Upper lobe of left lung (tissue), 6 donors: ENCODE measurements around the gene PKNOX2. TPM values are rescaled to one million over a fixed set of nuclear protein-coding genes. Genes with fewer than 3 reads are reported as not detected.
A peak's percentile ranks its signal among the peaks of the same experiment; 100 is the strongest.

Experiments used
- ATAC-seq, 2 donors: fragments of 200-7000 bp; cut with Tn5 transposase; one replicate each; pipeline ENCODE4 v1.9.1; 2022; ENCODE audit warnings: mild to moderate bottlenecking in 2 of 2, moderate library complexity in 2 of 2; ENCODE audit not compliant: low FRiP score in 2 of 2
- DNase-seq, 2 donors: peaks; one replicate each; pipeline ENCODE4 v3.0.0-alpha.2; 2019 to 2020
- H3K27ac ChIP-seq, 4 donors: fragments of 200-600 bp; sonication (generic); one replicate each; pipeline ENCODE4 v1.5.1; 2016 to 2019
- H3K27me3 ChIP-seq, 4 donors: fragments of 200-600 bp; sonication (generic); one replicate each; pipeline ENCODE4 v1.5.1; 2017 to 2019
- H3K36me3 ChIP-seq, 4 donors: fragments of 200-600 bp; sonication (generic); one replicate each; pipeline ENCODE4 v1.5.1; 2016 to 2019
- H3K4me1 ChIP-seq, 4 donors: fragments of 200-600 bp; sonication (generic); one replicate each; pipeline ENCODE4 v1.5.1; 2018 to 2019
- H3K4me3 ChIP-seq, 4 donors: fragments of 200-600 bp; sonication (generic); one replicate each; pipeline ENCODE4 v1.5.1; 2017 to 2019; ENCODE audit warnings: mild to moderate bottlenecking in 2 of 4, moderate library complexity in 1 of 4
- H3K9me3 ChIP-seq, 4 donors: fragments of 200-600 bp; sonication (generic); one replicate each; pipeline ENCODE4 v1.5.1; 2018 to 2019
- CTCF ChIP-seq, 6 experiments: fragments of 450-650 bp in 4 of 6; fragments of 200-600 bp in 2 of 6; sonication (generic) in 2 of 6; IDR thresholded peaks; one replicate each; pipeline ENCODE4 v1.5.1; 2016 to 2019; ENCODE audit warnings: antibody characterized with exemption in 6 of 6
- EP300 ChIP-seq, 4 donors: sonication (generic); formaldehyde crosslinking; IDR thresholded peaks; one replicate each; pipeline ENCODE4 v1.5.1; 2017; ENCODE audit warnings: antibody characterized with exemption in 4 of 4, control low read depth in 2 of 4
- POLR2A ChIP-seq, 4 donors: fragments of 450-650 bp; IDR thresholded peaks; one replicate each; pipeline ENCODE4 v1.5.1; 2016 to 2017; ENCODE audit warnings: antibody characterized with exemption in 4 of 4, mild to moderate bottlenecking in 2 of 4
- POLR2AphosphoS5 ChIP-seq, 2 donors: sonication (generic); formaldehyde crosslinking; IDR thresholded peaks; one replicate each; pipeline ENCODE4 v1.5.1; 2017; ENCODE audit warnings: antibody characterized with exemption in 2 of 2
- WGBS, 2 donors: methylation state at CpG; one replicate each; pipeline ENCODE4 v1.1.5; 2017 to 2018; 5-methylcytosine and 5-hydroxymethylcytosine counted together
- total RNA-seq, 6 donors: library from RNA; depleted of rRNA in 4 of 6; stranded (reverse); fragments of >200 nt in 4 of 6; gene quantifications; one replicate each; pipeline versions ENCODE4 v1.1.0 to v1.2.1, GENCODE V29; 2016 to 2021
- donor health status: DM: no; HTN: no; CAD: no; lungs with moderate emphysema.
- donor health status: DM: no; HTN: yes; CAD: no; lungs with severe emphysema.

The PKNOX2 gene
- total RNA-seq, 6 donors from 2014 or later, result 2.9 to 15.5 (median 8.4) TPM

- H3K9me3 ChIP-seq, result no peaks in the 10 kb centered on the region
- DNase-seq, result no peak
- no peaks in the 10 kb centered on the region for H3K4me1 ChIP-seq
- H3K27ac ChIP-seq, result peak overlapping the region in 1 of 4 donors; percentile 22
- no peaks in the 10 kb centered on the region for H3K36me3 ChIP-seq
- H3K4me3 ChIP-seq, result no peak overlapping the region
- no peak for TF ChIP-seq EP300 (IDR thresholded peaks at IDR 0.05)
- TF ChIP-seq POLR2A (IDR thresholded peaks at IDR 0.05), result no peak
- peak; percentile 64 to 87 for ATAC-seq
- 66 to 67% methylated on average over 12 of the region's 12 CpGs for WGBS, 2 donors
- H3K27me3 ChIP-seq, result no peaks in the 10 kb centered on the region
These were observed 293.3 kb downstream of the PKNOX2 start for GRCh38 chr11:125457814-125458343.

GRCh38 chr11:125460275-125460674 is 295.7 kb downstream of the PKNOX2 start:
- no peak for ATAC-seq
- whole genome bisulfite sequencing, 2 donors, result 80 to 86% methylated on average over 6 of the region's 6 CpGs
- Histone ChIP-seq H3K4me1 (no peaks in the 10 kb centered on the region), H3K27me3 (no peaks in the 10 kb centered on the region), H3K36me3 (no peaks in the 10 kb centered on the region), H3K9me3 (no peaks in the 10 kb centered on the region), H3K27ac (no peak overlapping the region), H3K4me3 (no peak overlapping the region)
- DNase-seq, result peak in 1 of 2 donors; percentile 35
- TF ChIP-seq POLR2AphosphoS5 (IDR thresholded peaks at IDR 0.05) (no peak), EP300 (IDR thresholded peaks at IDR 0.05) (no peak), CTCF (IDR thresholded peaks at IDR 0.05) (no peak), POLR2A (IDR thresholded peaks at IDR 0.05) (no peak)

- no peak for TF ChIP-seq CTCF (IDR thresholded peaks at IDR 0.05)
- TF ChIP-seq POLR2AphosphoS5 (IDR thresholded peaks at IDR 0.05), result peak in 1 of 2 donors; percentile 40
- Histone ChIP-seq H3K27me3 (no peaks in the 10 kb centered on the region), H3K36me3 (no peaks in the 10 kb centered on the region), H3K4me1 (no peaks in the 10 kb centered on the region), H3K27ac (peak overlapping the region in 2 of 4 donors; percentile 30 to 32), H3K9me3 (no peaks in the 10 kb centered on the region), H3K4me3 (no peak overlapping the region)
- WGBS, 2 donors, result 74% methylated on average over 5 of the region's 5 CpGs
- ATAC-seq (peak in 1 of 2 donors; percentile 40), DNase-seq (no peak)
These were observed 299.2 kb downstream of the PKNOX2 start for GRCh38 chr11:125463590-125464269.

GRCh38 chr11:125464270-125464662 is 299.7 kb downstream of the PKNOX2 start:
- H3K9me3 ChIP-seq, result no peaks in the 10 kb centered on the region
- no peaks in the 10 kb centered on the region for H3K4me1 ChIP-seq
- WGBS, 2 donors, result 70 to 84% methylated on average over 4 of the region's 4 CpGs
- ATAC-seq (no peak), DNase-seq (no peak)
- no peak for TF ChIP-seq POLR2A (IDR thresholded peaks at IDR 0.05)
- H3K27ac ChIP-seq, result peak overlapping the region in 1 of 4 donors; percentile 32
- H3K36me3 ChIP-seq, result no peaks in the 10 kb centered on the region
- H3K4me3 ChIP-seq, result no peak overlapping the region
- H3K27me3 ChIP-seq, result no peaks in the 10 kb centered on the region

GRCh38 chr11:125464666-125465065 is 300.1 kb downstream of the PKNOX2 start:
- ATAC-seq (no peak), DNase-seq (no peak)
- Histone ChIP-seq H3K9me3 (no peaks in the 10 kb centered on the region), H3K36me3 (no peaks in the 10 kb centered on the region), H3K27me3 (no peaks in the 10 kb centered on the region), H3K4me1 (no peaks in the 10 kb centered on the region), H3K4me3 (no peak overlapping the region), H3K27ac (no peak overlapping the region)
- TF ChIP-seq POLR2AphosphoS5 (IDR thresholded peaks at IDR 0.05) (no peak), EP300 (IDR thresholded peaks at IDR 0.05) (no peak)
- 90 to 93% methylated on average over 8 of the region's 8 CpGs for WGBS, 2 donors

- Histone ChIP-seq H3K27ac (no peak overlapping the region), H3K36me3 (no peaks in the 10 kb centered on the region), H3K27me3 (no peaks in the 10 kb centered on the region), H3K4me1 (no peaks in the 10 kb centered on the region), H3K4me3 (no peak overlapping the region), H3K9me3 (no peaks in the 10 kb centered on the region)
- ATAC-seq (no peak), DNase-seq (no peak)
- TF ChIP-seq POLR2A (IDR thresholded peaks at IDR 0.05) (no peak), CTCF (IDR thresholded peaks at IDR 0.05) (no peak), POLR2AphosphoS5 (IDR thresholded peaks at IDR 0.05) (no peak), EP300 (IDR thresholded peaks at IDR 0.05) (no peak)
- 83 to 86% methylated on average over 2 of the region's 2 CpGs for WGBS, 2 donors
These were observed 300.7 kb downstream of the PKNOX2 start for GRCh38 chr11:125465255-125465654.
